Measurements from ENCODE around the gene PCED1B. TPM values are rescaled to one million over a fixed set of nuclear protein-coding genes. Genes with fewer than 3 reads are reported as not detected.

The PCED1B gene
- total RNA-seq, 1 experiment from 2014 or later, result 3.3 TPM

GRCh38 chr12:47244835-47245234 is 165.4 kb downstream of the PCED1B start:
- no peak for DNase-seq
- H3K27me3 Mint-ChIP-seq (ENCODE audit: low read depth), result no peaks in the 10 kb centered on the region

More at GRCh38 chr12:47244835-47245234, 165.4 kb downstream of the PCED1B start:
- Histone ChIP-seq H2BK15ac (ENCODE audit: low read depth, low read length) (no peak overlapping the region), H3K56ac (ENCODE audit: insufficient read length, low read depth, low read length) (no peak overlapping the region), H2AFZ (ENCODE audit: low read length) (no peak overlapping the region), H2BK5ac (ENCODE audit: insufficient read length, low read length) (no peak overlapping the region), H3K9ac (ENCODE audit: extremely low read depth, insufficient read length, low read length) (no peak overlapping the region), H3K23me2 (ENCODE audit: insufficient read length, low read depth, low read length, poor library complexity, severe bottlenecking) (no peaks in the 10 kb centered on the region), H2BK120ac (ENCODE audit: low read depth, low read length, poor library complexity, severe bottlenecking) (no peak overlapping the region), H3T11ph (ENCODE audit: low read length) (no peak overlapping the region), H3K14ac (ENCODE audit: insufficient read depth, low read length) (no peak overlapping the region), H2AK5ac (ENCODE audit: insufficient read length, low read length) (no peak overlapping the region), H3K79me2 (ENCODE audit: insufficient read depth, low read length) (no peaks in the 10 kb centered on the region), H3K79me1 (ENCODE audit: insufficient read depth, low read depth, low read length, poor library complexity, severe bottlenecking) (no peaks in the 10 kb centered on the region), H3K4me1 (ENCODE audit: insufficient read depth, low read length) (no peaks in the 10 kb centered on the region; the same call in 1 of the 2 replicates), H3K4me2 (ENCODE audit: insufficient read depth, insufficient read length, low read length) (no peak overlapping the region), H2BK20ac (ENCODE audit: low read depth, low read length, poor library complexity, severe bottlenecking) (no peak overlapping the region), H3K27me3 (ENCODE audit: insufficient read depth, low read length) (no peaks in the 10 kb centered on the region), H4K20me1 (ENCODE audit: control insufficient read depth, insufficient read depth, insufficient read length) (no peaks in the 10 kb centered on the region), H3K9me3 (ENCODE audit: control insufficient read depth, low read depth, low read length) (no peaks in the 10 kb centered on the region), H4K5ac (ENCODE audit: insufficient read length, low read depth, low read length) (no peak overlapping the region), H2BK12ac (ENCODE audit: insufficient read length, low read depth, low read length) (no peak overlapping the region), H3K23ac (ENCODE audit: insufficient read length, low read depth, low read length) (no peak overlapping the region), H4K91ac (ENCODE audit: insufficient read length, low read depth, low read length) (no peak overlapping the region), H3K18ac (ENCODE audit: insufficient read length, low read depth, low read length) (no peak overlapping the region), H3K4ac (ENCODE audit: low read depth, low read length) (no peak overlapping the region), H4K8ac (replicated peaks; ENCODE audit: insufficient read length, low read depth, low read length) (no peak overlapping the region), H3K27ac (ENCODE audit: insufficient read length, low read depth, low read length) (no peak overlapping the region)
- no peak for TF ChIP-seq CTCF (conservative IDR thresholded peaks at IDR 0.05)
- Mint-ChIP-seq H3K4me1 (peaks cover 7 to 8% of the 10 kb centered on the region in 2 experiments), H3K27ac (no peak overlapping the region), H3K36me3 (ENCODE audit: insufficient read depth in 1 of 3, low read depth in 3 of 3) (no peaks in the 10 kb centered on the region), H3K9me3 (no peaks in the 10 kb centered on the region), H3K4me3 (no peak overlapping the region)
- no CpG with 5 or more reads among the region's 2 CpGs for WGBS (ENCODE audit: extremely low coverage, insufficient read length, low lambda C conversion rate)
